Neutrophil (primary cell): ENCODE results near the gene HLA-DQB1.
"Not testable (repeated sequence)": the region's sequence is repeated elsewhere in the genome, so short reads cannot be mapped to it uniquely, and the experiment has no call there.

Source experiments
- H3K27ac ChIP-seq: fragments of 200-600 bp; sonication (generic); 2 replicates; pipeline ENCODE4 v1.5.1; 2016; ENCODE audit warnings: mild to moderate bottlenecking, moderate library complexity
- H3K27me3 ChIP-seq: fragments of 200-600 bp; sonication (generic); 2 replicates; pipeline ENCODE4 v1.6.0; 2016; ENCODE audit warnings: mild to moderate bottlenecking
- H3K36me3 ChIP-seq: fragments of 200-600 bp; sonication (generic); 2 replicates; pipeline ENCODE4 v1.5.1; 2017
- H3K4me1 ChIP-seq, 2 experiments: fragments of 200-600 bp in 1 of 2; sonication (generic) in 1 of 2; 1 replicate in 1 of 2; 2 replicates in 1 of 2; pipeline versions ENCODE4 v1.5.1 to v1.6.1; 2013 to 2016; ENCODE audit warnings: low read depth in 1 of 2, low read length in 1 of 2, mild to moderate bottlenecking in 1 of 2, moderate library complexity in 1 of 2; ENCODE audit not compliant: control insufficient read depth in 1 of 2, insufficient read depth in 1 of 2
- H3K4me3 ChIP-seq, 2 experiments: fragments of 200-600 bp in 1 of 2; sonication (generic) in 1 of 2; 1 replicate in 1 of 2; 2 replicates in 1 of 2; pipeline ENCODE4 v1.5.1; 2013 to 2016; ENCODE audit warnings: low read depth in 1 of 2, low read length in 1 of 2, mild to moderate bottlenecking in 1 of 2, moderate library complexity in 1 of 2
- H3K9me3 ChIP-seq: fragments of 200-600 bp; sonication (generic); 2 replicates; pipeline ENCODE4 v1.5.1; 2016
- CTCF ChIP-seq: fragments of 200-600 bp; sonication (generic); IDR thresholded peaks from 2 replicates; pipeline ENCODE4 v1.5.1; 2016; ENCODE audit warnings: antibody characterized with exemption

The HLA-DQB1 gene

GRCh38 chr6:32680055-32680454 is 13.6 kb upstream of the HLA-DQB1 start:
- H3K9me3 ChIP-seq, result no peaks in the 10 kb centered on the region

GRCh38 chr6:32679492-32679891 is 13.0 kb upstream of the HLA-DQB1 start:
- no peaks in the 10 kb centered on the region for H3K9me3 ChIP-seq
- H3K27ac ChIP-seq, result no peak overlapping the region
- peaks cover 11% of the 10 kb centered on the region for H3K27me3 ChIP-seq
- peaks cover 5 to 6% of the 10 kb centered on the region in 2 experiments for H3K4me1 ChIP-seq
- H3K36me3 ChIP-seq, result no peaks in the 10 kb centered on the region
- H3K4me3 ChIP-seq, result no peak overlapping the region
- TF ChIP-seq CTCF, result no peak

More at GRCh38 chr6:32680055-32680454, 13.6 kb upstream of the HLA-DQB1 start:
- peaks cover 5 to 6% of the 10 kb centered on the region in 2 experiments for H3K4me1 ChIP-seq
- peaks cover 11% of the 10 kb centered on the region for H3K27me3 ChIP-seq
- no peak overlapping the region for H3K4me3 ChIP-seq
- no peak for TF ChIP-seq CTCF
- no peak overlapping the region for H3K27ac ChIP-seq
- H3K36me3 ChIP-seq, result no peaks in the 10 kb centered on the region

- not testable (repeated sequence) for H3K27me3 ChIP-seq, H3K27ac ChIP-seq, H3K4me3 ChIP-seq, H3K36me3 ChIP-seq, H3K9me3 ChIP-seq
- peaks cover 23 to 24% of the 10 kb centered on the region in 2 experiments for H3K4me1 ChIP-seq
Measured at GRCh38 chr6:32674123-32674522, 7.7 kb upstream of the HLA-DQB1 start.

- not testable (repeated sequence) for H3K9me3 ChIP-seq, H3K36me3 ChIP-seq, H3K27me3 ChIP-seq, H3K4me3 ChIP-seq, H3K27ac ChIP-seq
- peaks cover 35 to 39% of the 10 kb centered on the region in 2 experiments for H3K4me1 ChIP-seq
Measured at GRCh38 chr6:32671908-32672307, 5.5 kb upstream of the HLA-DQB1 start.

- H3K36me3 ChIP-seq, result no peaks in the 10 kb centered on the region
- TF ChIP-seq CTCF, result no peak
- H3K27me3 ChIP-seq, result peaks cover under 1% of the 10 kb centered on the region
- H3K4me1 ChIP-seq, result peaks cover 48 to 54% of the 10 kb centered on the region in 2 experiments
- no peak overlapping the region for H3K27ac ChIP-seq
- H3K4me3 ChIP-seq, result no peak overlapping the region
- no peaks in the 10 kb centered on the region for H3K9me3 ChIP-seq
Measured at GRCh38 chr6:32669893-32670292, 3.4 kb upstream of the HLA-DQB1 start.

GRCh38 chr6:32669240-32669639 is 2.8 kb upstream of the HLA-DQB1 start:
- peaks cover 48 to 54% of the 10 kb centered on the region in 2 experiments for H3K4me1 ChIP-seq
- H3K27me3 ChIP-seq, result peaks cover 7% of the 10 kb centered on the region
- no peak for TF ChIP-seq CTCF
- no peak overlapping the region for H3K4me3 ChIP-seq
- no peaks in the 10 kb centered on the region for H3K36me3 ChIP-seq
- no peak overlapping the region for H3K27ac ChIP-seq
- H3K9me3 ChIP-seq, result no peaks in the 10 kb centered on the region
